NT2/D1 (cell line): ENCODE results near the gene CTNND1.

Experiments
- YY1 ChIP-seq: IDR thresholded peaks from 2 replicates; pipeline ENCODE4 v1.6.1; 2011; ENCODE audit not compliant: insufficient read length, insufficient read depth
- ZNF274 ChIP-seq: IDR thresholded peaks from 2 replicates; pipeline ENCODE4 v1.6.1; 2011; ENCODE audit warnings: mild to moderate bottlenecking, low read depth, low read length

- no peak for TF ChIP-seq ZNF274
- no peak for TF ChIP-seq YY1
These were observed 57.8 kb downstream of the CTNND1 start for GRCh38 chr11:57819252-57819979.
